Stimulated activated CD8-positive, alpha-beta memory T cell treated with anti-CD3 and anti-CD28 coated beads, Interleukin-15, amount 100 ng/mL, for 4 hours (primary cell): ENCODE measurements around the gene MED13L.
"Not testable (repeated sequence)": the region's sequence is repeated elsewhere in the genome, so short reads cannot be mapped to it uniquely, and the experiment has no call there.

Experiments used
- DNase-seq, 2 donors: peaks; one replicate each; pipeline ENCODE4 v3.0.0-alpha.2; 2020; ENCODE audit warnings: low read depth in 2 of 2

The MED13L gene

DNA sequence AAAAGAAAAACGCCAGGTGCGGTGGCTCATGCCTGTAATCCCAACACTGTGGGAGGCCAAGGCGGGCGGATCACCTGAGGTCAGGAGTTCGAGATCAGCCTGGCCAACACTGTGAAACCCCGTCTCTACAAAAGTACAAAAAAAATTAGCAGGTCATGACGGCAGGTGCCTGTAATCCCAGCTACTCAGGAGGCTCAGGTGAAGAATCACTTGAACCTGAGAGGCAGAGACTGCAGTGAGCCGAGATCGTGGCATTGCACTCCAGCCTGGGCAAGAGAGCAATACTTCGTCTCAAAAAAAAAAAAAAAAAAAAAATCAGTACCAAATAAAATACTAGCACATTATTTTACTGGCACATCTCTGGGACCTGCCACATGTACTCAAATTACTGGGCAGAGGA lies 145.5 kb downstream of the MED13L start:
- DNase-seq: not testable (repeated sequence)

DNA sequence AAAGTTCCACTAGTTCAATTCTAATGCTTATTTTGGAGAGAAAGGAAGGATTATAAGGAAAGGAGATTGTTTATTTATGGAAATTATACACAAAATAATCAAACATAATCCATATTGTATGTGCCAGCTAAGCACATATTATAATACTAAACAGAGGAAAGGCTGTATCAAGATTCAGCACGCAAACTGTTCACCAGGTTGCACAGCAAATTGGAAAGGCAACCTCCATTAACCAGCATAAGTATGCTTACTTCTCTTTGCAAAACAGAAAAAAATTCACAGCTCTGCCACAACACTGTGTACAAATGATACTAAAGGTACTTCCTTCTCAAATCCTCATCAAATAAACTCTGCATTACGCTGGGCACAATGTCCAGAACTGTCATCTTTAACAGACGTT lies 146.3 kb downstream of the MED13L start:
- no peak for DNase-seq

DNA sequence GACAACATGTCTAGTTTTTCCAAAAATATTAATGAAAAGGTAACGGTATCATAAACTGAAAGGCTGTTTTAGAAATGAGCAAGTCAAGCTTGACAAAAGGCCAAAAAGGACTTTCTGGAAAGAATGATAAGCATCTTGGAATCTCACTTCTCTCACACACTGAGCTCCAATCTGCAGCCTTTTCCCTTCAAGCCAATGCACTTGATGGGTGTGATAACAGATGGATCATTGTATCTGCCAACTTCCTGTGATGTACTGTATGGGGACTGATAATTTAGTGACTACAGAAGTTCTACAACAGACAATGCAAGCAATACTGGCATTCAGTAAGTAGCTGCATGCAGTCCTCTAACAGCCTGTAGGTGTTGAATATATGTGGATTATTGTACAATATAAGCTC lies 147.1 kb downstream of the MED13L start:
- no peak for DNase-seq

DNA sequence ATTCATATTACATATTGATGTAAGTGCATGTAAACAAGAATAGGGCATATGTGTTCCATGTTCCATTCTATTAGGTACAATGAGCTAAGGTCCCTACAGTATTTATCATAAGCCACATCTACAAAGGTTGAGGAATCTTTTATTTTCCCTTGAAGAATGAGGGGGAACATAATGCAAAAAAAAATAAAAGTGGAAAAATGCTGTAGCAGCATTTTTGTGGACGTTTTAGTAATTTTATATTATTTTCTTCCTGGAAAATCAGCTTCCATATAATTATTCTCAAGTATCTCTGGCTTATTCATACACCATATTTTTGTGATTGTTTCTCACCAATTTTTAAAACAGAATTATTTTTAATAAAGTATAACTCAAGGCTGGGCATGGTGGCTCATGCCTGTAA lies 148.7 kb downstream of the MED13L start:
- no peak for DNase-seq

DNA sequence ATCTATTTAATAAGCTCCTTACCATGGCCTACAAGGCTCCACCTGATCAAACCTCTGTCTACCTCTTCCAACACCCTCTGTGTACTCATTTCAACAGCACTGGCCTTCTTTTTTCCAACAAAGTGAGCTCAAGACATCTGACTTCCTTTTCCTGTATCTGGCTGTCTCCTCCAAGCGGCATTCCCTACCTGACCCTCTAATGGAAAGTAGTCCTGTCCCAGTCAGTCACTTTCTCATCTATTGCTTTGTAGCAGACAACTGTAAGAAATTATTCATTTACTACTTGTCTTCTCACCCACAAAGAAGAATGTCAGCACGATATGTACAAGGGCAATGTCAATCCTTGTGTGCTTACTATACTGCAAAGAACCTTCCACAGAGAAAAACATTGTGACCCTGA lies 149.6 kb downstream of the MED13L start:
- DNase-seq: no peak

DNA sequence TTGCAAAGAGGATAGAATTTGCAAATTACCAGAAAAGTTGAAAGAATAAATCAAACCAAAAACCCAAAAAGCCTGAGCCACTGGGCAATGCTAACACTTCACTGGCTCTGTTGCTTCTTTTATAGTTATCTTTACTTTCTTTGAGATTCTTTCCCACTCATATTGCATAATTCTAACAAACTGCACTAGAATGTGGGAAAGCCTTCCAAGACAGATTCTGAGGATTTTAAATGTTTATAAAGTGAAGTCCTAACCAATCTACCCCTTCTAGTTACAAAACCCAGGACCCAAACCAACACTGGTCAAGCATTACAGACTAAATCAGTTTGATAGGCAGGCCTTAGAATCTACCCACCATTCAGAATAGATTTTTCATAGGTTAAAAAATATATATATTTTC lies 150.9 kb downstream of the MED13L start:
- DNase-seq: no peak

DNA sequence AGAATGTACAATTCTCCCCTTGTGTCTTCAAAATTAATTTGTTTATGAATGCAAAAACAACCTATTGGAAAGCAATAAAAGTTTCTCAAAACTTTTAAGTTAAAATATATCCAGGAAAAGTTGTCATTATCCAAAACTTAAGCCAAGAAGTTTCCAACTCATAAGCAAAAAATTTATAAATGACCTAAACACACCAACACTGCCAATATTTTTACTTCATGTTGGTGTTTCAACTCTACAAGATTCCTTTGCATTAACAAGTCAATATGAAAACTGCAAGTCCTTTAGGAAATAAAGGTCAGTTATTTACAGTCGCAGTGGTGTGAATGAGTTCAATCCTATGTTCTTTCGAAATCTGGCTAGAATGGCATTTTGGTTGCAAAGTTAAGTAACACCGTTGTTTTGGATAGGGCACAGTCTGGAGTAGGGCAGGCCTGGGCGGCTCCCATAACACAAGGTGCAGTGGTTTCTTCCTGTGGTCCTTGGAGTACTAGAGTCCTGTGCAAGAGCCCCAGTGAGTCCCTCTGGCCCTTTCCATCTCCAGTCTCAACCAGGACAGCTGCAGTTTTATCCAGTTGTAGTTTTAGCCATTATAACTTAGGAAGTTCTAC lies 151.4 kb downstream of the MED13L start:
- DNase-seq: no peak

DNA sequence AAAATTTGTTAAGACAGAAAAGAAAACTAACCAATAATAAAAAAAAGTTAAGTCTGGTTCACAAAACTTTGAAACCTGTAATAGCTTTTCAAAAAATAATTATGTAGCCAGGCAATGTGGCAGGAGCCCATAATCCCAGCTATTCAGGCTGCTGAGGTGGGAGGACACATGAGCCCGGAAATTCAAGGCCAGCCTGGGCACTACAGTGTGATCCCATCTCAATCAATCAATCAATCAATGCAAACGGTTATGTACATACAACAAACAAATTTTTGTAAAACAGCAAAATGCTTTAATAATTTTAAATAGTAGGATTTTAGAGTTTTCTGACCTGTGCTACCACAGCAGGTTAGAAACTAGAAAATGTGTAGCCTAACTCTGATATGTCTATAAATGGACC lies 152.4 kb downstream of the MED13L start:
- no peak for DNase-seq

DNA sequence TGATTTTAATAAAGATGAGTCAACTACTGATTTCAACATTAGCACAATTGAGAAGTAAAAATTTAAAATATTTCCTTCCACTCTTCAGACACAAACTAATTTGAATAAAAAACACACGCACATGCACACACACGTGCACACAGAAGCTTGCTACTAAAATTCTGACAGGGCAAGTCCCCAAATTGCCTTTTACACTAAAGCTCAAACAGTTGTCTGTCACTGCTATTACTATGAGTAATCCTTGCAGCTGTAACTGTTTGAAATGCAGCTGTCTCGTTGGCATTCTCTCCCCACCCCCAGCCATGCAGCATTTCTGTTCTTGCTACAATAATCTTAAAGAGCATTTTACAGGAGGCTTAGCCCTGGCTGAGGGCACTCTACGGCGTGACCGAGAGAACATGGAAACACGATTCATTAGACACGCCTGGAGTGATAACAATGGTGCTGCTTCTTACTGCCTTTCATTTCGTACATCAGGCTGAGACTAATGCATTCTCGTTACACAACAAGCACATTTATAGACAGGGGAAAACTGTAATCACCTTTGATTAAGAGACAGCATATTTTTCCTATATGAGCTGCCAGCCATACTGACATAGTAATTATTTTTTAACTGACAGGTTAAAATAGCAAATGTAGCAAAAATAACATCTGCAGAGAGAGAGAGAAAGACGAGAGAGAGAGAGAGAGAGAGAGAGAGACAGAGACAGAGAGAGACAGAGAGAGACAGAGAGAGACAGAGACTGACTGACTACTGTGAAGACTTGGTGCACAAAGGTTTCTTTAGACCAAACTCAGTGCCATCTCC lies 153.8 kb downstream of the MED13L start:
- no peak for DNase-seq

DNA sequence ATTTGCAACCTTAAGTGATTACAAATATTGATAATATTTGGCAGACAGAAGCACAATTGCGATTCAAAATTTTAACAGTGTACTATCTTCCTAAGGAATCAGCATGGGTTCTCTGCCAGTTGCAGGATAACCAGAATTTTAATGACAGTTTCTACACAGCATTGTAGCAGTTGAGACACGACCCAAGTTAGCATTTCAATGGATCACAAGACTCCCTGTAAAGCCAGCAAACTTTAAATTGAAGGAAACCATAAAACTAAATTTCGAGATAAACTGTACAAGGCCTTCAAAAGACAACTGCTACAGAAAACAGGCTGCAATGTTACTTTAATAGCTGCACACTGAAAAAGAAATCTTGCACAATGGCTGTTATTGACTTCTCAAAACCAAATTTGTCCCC lies 154.9 kb downstream of the MED13L start:
- no peak for DNase-seq

DNA sequence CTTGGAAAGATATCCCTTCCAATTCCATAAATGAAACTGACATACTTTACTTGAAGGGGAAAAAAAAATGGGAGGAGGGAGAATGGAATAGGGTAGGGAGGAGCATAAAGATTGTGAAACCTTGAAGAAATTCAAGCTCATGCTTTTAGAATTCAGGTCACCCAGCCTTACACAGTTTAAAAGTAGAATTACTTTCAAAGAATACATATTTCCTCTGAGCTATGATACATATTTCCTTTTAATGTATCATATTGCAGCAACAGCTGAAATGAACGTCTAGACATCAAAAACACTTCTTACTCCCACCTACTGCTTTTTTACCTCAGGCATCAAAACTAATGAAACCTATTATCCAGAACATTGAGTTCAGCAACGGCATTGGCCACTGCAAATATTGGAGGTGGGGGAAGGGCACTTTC lies 156.0 kb downstream of the MED13L start:
- no peak for DNase-seq

DNA sequence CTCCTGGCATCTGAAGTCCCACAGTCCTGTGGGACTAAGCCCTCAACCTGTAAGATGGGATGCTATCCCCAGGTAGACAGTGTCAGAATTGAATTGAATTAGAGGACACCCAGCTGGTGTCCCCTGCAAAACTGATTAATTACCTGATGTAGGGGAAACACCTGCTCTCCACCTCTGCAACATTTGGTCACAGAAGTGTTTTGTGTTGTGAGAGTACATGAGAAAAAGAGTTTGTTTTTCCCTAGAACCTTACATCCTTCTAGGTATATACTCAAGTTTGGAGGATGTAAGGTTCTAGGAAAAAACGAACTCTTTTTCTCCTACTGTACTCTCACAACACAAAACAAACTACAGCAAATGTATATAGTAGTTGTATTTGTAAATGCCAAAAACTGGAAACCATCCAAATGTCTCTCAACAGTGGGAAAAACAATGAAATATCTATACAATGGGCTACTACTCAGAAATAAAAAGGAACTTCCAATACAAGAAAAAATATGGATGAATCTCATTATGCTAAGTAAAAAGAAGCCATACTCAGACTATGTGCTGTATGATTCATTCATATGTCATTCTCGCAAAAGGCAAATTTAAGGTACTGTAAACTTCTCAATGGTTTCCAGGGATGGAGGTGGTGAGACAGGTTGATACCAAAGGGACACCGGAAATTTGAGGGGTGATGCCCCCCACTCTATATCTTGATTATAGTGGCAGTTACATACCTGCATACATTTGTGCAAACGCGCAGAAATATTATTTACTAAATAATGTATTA lies 160.7 kb downstream of the MED13L start:
- no peak for DNase-seq

DNA sequence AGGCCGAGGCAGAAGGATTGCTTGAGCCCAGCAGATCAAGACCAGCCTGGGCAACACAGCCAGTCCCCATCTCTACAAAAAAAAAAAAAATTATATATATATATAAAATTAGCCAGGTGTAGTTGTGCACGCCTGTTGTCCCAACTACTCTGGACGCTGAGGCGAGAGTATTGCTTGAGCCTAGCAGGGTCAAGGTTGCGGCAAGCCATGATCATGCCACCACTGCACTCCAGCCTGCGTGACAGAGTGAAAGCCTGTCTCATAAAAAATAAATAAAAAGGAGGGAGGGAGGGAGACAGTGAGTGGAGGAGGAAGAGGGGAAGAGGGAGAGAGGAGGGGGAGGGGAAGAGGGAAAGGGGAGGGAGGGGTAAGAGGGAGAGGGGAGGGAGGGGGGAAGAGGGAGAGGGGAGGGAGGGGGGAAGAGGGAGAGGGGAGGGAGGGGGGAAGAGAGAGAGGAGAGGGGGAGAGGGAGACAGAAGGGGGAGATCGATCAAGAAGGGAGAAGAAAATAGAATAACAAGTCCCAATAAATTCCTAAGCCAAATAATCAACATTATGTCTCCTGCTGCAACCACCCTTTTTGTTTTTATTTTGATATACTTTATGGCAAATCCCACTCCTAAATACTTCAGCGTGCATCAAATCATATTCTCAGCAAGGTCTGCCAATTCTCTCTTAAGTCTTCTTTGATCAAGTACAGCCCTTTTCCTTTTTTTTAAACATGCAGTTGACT lies 163.9 kb downstream of the MED13L start:
- no peak for DNase-seq

DNA sequence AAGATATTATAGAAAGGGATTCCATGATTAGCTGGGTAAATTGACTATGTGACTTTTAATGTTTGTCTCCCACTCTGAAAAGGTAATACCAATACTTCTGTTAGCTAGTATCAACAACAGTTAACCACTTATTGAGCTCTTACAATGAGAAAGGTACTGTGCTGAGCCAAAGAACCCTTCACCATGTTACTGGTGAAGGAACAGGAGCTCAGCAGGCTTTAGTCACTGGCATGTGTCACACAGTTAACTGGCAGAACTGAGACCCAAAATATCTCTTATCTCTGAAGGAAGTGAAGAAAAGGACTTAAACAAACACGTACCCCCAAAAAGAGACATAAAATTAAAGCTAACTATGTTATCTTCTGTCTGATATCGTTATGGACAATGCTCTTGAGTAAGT lies 170.6 kb downstream of the MED13L start:
- DNase-seq: no peak

DNA sequence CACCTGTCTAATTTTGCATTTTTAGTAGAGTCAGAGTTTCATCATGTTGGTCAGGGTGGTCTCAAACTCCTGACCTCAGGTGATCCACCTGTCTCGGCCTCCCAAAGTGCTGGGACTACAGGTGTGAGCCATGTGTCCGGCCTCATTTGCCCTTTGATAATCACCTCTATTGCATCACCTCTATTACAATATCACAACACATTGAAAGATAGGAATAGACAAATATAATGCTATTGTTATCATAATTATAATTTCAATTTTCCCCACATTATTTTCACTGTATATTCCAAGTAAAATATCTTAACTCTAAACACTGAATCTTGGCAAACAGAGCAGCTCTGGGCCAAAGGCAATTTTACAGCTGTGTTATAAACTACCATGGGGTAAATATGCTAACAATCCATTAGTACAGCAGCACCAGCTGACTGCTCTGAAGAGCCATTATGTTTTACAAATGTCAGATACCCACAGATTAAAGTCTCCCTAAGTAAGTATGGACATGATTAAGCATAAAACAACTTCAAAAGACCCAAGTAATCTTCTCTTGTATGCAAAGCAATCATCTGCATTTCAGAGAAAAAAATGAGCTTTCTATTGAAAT lies 173.2 kb downstream of the MED13L start:
- no peak for DNase-seq

DNA sequence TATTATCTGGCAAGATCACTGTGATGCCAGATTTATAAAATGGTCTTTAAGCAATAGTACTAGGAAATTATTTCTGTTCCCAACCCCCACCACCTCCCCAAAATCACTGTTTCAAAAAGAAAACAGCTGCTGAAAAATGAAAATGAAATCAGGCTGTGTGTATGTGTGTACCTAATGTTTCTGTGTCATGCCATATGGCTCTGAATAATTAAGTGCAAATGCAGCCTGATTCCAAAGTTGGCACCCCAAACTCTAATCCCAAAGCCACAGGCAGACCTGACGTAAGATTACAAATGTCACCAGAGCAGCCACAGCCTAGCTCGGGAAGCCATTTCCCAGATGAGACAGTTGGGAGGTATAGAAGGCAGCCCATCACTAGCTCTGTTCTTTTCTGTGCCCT lies 175.5 kb downstream of the MED13L start:
- no peak for DNase-seq

DNA sequence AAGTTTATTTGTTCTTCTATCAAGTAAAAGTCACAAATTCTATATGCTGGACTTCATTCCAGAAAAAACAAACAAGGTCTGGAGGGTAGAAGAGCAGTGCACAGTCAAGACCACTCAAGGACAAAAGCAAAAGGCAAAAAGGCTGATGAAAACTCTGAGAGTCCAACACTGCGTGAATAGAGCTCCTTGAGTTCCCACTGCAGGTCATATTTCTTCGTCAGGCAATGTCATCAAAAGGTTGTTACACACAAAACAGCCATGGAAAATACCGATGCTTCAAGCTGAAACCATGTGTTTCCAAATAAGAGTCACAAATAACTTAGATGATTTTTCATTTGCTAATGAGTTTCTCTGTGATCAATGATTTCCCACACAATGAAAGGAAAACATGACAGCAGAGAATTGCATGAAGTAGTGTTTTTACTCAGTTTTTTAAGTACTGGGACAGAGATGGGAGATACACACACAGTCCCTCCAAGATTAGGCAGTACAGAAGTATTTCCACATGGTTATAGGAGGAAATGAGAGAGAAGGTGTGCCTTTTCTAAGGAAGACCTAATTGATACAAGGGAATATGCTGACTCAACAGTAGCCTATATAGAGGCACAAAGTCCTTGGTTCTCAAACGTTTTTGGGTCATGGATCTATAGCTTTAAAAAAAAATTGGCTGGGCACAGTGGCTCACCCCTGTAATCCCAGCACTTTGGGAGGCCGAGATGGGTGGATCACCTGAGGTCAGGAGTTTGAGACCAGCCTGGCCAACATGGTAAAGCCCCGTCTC lies 177.7 kb downstream of the MED13L start:
- DNase-seq: no peak

DNA sequence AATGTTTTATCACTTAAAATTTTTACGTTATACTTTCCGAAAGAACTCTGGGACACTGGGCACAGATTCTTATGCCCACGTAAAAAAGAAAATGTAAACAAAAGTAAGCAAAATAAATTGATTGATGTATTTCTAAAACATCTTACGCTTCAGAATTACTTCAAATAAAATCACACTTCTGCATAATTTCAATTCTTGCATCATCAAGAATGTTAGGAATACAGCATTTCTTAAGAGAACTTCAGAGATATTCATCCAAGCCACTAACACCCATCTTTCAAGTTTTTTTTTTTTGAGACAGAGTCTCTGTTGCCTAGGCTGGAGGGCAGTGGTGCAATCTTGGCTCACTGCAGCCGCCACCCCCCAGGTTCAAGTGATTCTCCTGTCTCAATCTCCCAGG lies 180.6 kb downstream of the MED13L start:
- DNase-seq: no peak

DNA sequence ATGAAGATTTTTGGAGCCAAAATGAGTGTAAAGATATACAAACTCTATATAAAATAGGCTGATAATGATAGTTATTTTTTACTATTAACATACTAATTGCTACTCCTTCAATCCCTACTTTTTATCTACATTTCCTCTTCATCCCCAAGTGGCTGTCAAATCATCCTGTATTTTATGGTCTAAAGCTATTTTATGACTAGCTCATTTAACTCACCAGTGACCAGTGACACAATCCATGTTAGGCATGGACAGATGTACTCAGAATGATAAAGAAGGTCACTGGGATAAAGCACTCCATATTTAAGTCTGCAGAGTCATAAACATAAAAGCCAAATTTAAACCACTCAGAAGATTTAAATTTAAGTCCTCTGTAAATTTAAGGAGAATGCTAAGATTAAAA lies 183.0 kb downstream of the MED13L start:
- DNase-seq: no peak

DNA sequence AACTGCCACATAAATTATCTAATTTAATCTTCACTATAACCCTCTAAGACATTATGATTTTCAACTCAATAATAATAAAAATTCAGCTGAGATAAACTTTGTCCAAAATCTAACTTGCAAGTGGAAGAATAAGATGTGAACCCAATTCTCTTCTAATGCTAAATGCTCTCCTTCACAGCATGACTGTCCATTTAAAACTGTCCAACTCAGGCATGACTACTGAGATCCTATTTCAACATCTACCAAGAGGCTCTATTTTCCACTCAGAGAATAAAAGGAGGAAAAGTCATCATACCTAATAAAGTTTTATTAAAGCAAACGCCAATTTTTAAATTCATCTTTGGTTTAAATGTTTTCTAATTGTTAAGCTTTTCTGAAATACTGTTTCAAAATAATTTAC lies 183.6 kb downstream of the MED13L start:
- no peak for DNase-seq

DNA sequence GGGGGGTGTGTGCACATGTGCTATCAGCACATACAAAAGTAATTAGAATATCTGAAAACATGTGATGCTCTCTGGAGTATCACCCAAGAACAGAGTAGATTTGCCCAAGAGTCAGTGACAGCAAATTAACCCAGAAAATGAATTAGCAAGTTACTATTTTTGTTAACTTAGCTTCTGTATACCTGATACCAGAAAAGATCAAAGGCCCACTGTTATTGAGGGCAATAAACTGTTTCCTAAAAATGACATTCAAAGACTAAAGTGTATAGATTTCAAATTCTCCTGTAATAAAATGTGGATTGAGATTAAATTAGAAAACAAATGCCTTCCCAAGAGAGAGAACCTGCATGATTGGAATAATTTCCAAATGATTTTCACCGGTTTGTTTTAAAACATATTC lies 184.7 kb downstream of the MED13L start:
- DNase-seq: no peak
